ENCODE data around the gene CD80. TPM values are rescaled to one million over a fixed set of nuclear protein-coding genes. Genes with fewer than 3 reads are reported as not detected.

Gene CD80
- total RNA-seq, 1 experiment from 2014 or later: not detected

DNA sequence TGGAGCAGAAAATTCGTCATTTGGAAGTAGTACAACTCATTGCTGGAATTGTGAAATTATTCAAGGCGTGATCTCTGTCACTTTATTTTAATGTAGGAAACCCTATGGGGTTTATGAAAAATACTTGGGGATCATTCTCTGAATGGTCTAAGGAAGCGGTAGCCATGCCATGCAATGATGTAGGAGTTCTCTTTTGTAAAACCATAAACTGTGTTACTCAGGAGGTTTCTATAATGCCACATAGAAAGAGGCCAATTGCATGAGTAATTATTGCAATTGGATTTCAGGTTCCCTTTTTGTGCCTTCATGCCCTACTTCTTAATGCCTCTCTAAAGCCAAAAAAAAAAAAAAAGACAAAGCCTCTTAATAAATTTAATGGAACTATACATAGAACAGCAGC lies 66.6 kb downstream of the CD80 start:
- TSS peak; percentile 20 for BruUV-seq (replicated peaks)
- ChIA-PET POLR2A (ENCODE audit: low non-redundant PET) (no interaction called here), CTCF (no interaction called here)

DNA sequence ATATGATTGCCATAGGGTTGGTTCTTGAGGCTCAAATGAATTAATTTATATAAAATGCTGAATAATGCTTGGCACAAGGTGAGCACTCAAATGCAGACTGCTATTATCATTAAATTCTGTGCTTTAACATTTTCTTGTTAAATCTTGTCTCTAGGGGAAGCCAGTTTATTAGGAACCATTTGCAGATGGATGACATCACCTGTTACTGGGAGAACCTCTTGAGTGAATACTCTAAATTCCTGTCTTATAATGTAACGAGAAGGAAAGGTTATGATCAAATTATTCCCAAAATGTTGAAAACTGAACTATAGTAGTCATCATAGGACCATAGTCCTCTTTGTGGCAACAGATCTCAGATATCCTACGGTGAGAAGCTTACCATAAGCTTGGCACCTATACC lies 67.3 kb downstream of the CD80 start:
- intact Hi-C loops (cut with micrococcal nuclease; ENCODE audit: unreplicated experiment): no loop called here
- no peak overlapping the region for H3K4me3 ChIP-seq (ENCODE audit: low read depth, low read length, poor library complexity, severe bottlenecking)
- no peaks in the 10 kb centered on the region for H3K9me3 ChIP-seq (ENCODE audit: low read depth, low read length, poor library complexity, severe bottlenecking)
- TF ChIP-seq, protein P1, sequence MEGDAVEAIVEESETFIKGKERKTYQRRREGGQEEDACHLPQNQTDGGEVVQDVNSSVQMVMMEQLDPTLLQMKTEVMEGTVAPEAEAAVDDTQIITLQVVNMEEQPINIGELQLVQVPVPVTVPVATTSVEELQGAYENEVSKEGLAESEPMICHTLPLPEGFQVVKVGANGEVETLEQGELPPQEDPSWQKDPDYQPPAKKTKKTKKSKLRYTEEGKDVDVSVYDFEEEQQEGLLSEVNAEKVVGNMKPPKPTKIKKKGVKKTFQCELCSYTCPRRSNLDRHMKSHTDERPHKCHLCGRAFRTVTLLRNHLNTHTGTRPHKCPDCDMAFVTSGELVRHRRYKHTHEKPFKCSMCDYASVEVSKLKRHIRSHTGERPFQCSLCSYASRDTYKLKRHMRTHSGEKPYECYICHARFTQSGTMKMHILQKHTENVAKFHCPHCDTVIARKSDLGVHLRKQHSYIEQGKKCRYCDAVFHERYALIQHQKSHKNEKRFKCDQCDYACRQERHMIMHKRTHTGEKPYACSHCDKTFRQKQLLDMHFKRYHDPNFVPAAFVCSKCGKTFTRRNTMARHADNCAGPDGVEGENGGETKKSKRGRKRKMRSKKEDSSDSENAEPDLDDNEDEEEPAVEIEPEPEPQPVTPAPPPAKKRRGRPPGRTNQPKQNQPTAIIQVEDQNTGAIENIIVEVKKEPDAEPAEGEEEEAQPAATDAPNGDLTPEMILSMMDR (conservative IDR thresholded peaks at IDR 0.05; ENCODE audit: low read depth, low read length): no peak
- TF ChIP-seq EZH2 (IDR thresholded peaks at IDR 0.05; ENCODE audit: borderline replicate concordance, low read depth, low read length, poor library complexity, severe bottlenecking): no peak
- POLR2A ChIA-PET (ENCODE audit: low non-redundant PET): no interaction called here
- H3K4me1 ChIP-seq (ENCODE audit: insufficient read depth, low read length, poor library complexity, severe bottlenecking): peaks cover under 1% of the 10 kb centered on the region
- no TSS peak for BruUV-seq (replicated peaks)
- H3K27me3 ChIP-seq (replicated peaks; ENCODE audit: insufficient read depth, low read depth, low read length, poor library complexity): no peaks in the 10 kb centered on the region
- DNase-seq (ENCODE audit: low spot score): no peak
- H3K27ac ChIP-seq (ENCODE audit: low read depth, low read length, poor library complexity, severe bottlenecking): no peak overlapping the region
- no peaks in the 10 kb centered on the region for H3K36me3 ChIP-seq (ENCODE audit: insufficient read depth, low read length, poor library complexity, severe bottlenecking)
- CTCF ChIA-PET: no interaction called here

More for the DNA sequence above, 66.6 kb downstream of the CD80 start:
- no peaks in the 10 kb centered on the region for H3K27me3 ChIP-seq (replicated peaks; ENCODE audit: insufficient read depth, low read depth, low read length, poor library complexity)
- H3K4me3 ChIP-seq (ENCODE audit: low read depth, low read length, poor library complexity, severe bottlenecking): no peak overlapping the region
- no peak for TF ChIP-seq EZH2 (IDR thresholded peaks at IDR 0.05; ENCODE audit: borderline replicate concordance, low read depth, low read length, poor library complexity, severe bottlenecking)
- TF ChIP-seq, protein P1 (conservative IDR thresholded peaks at IDR 0.05; ENCODE audit: low read depth, low read length): no peak
- H3K4me1 ChIP-seq (ENCODE audit: insufficient read depth, low read length, poor library complexity, severe bottlenecking): peaks cover 4% of the 10 kb centered on the region
- H3K36me3 ChIP-seq (ENCODE audit: insufficient read depth, low read length, poor library complexity, severe bottlenecking): no peaks in the 10 kb centered on the region
- no peak overlapping the region for H3K27ac ChIP-seq (ENCODE audit: low read depth, low read length, poor library complexity, severe bottlenecking)
- H3K9me3 ChIP-seq (ENCODE audit: low read depth, low read length, poor library complexity, severe bottlenecking): no peaks in the 10 kb centered on the region
- no peak for DNase-seq (ENCODE audit: low spot score)
- intact Hi-C loops (cut with micrococcal nuclease; ENCODE audit: unreplicated experiment): no loop called here

DNA sequence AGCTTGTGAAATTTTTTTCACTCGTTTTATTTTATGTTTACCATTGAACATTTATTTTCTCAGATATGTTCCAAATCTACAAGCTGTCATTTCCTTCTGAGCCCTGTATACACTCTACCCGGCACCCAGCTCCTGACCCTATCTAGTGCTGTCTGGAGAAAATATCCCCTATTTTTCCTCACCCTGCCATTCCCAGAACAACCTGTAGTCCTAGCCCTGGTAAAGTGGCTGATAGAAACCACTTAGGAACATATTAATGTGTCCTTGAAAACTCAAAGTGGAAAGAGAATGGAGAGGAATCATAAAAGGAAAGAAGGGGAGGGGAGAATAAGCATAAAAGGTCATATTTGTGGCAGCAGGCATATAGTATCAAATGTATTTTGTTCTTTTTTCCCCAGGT lies 69.3 kb downstream of the CD80 start:
- Histone ChIP-seq H3K27ac (ENCODE audit: low read depth, low read length, poor library complexity, severe bottlenecking) (no peak overlapping the region), H3K4me3 (ENCODE audit: low read depth, low read length, poor library complexity, severe bottlenecking) (no peak overlapping the region), H3K4me1 (ENCODE audit: insufficient read depth, low read length, poor library complexity, severe bottlenecking) (no peaks in the 10 kb centered on the region), H3K27me3 (replicated peaks; ENCODE audit: insufficient read depth, low read depth, low read length, poor library complexity) (no peaks in the 10 kb centered on the region), H3K36me3 (ENCODE audit: insufficient read depth, low read length, poor library complexity, severe bottlenecking) (no peaks in the 10 kb centered on the region), H3K9me3 (ENCODE audit: low read depth, low read length, poor library complexity, severe bottlenecking) (no peaks in the 10 kb centered on the region)
- no peak for DNase-seq (ENCODE audit: low spot score)
- TF ChIP-seq, protein P1 (conservative IDR thresholded peaks at IDR 0.05; ENCODE audit: low read depth, low read length): no peak
- no peak for TF ChIP-seq EZH2 (IDR thresholded peaks at IDR 0.05; ENCODE audit: borderline replicate concordance, low read depth, low read length, poor library complexity, severe bottlenecking)
- BruUV-seq (replicated peaks): no TSS peak
- intact Hi-C loops (cut with micrococcal nuclease; ENCODE audit: unreplicated experiment): no loop called here
- POLR2A ChIA-PET (ENCODE audit: low non-redundant PET): no interaction called here
- CTCF ChIA-PET: no interaction called here
